Measurements from ENCODE around the gene BORCS8. TPM values are rescaled to one million over a fixed set of nuclear protein-coding genes. Genes with fewer than 3 reads are reported as not detected.

BORCS8 gene
- total and polyA plus RNA-seq, 2 of the 4 experiments (the other 2 are of a cell fraction), result 16.7 to 33.9 TPM

- Histone ChIP-seq H3K18ac (ENCODE audit: low read depth, low read length) (no peak overlapping the region), H3K23ac (ENCODE audit: low read depth, low read length) (no peak overlapping the region), H3K27me3 (ENCODE audit: control insufficient read depth, insufficient read depth, low read length) (peaks cover 4% of the 10 kb centered on the region; the same call in 1 of the 2 replicates), H3K4me1 (ENCODE audit: control insufficient read depth, insufficient read depth, low read length) (no peaks in the 10 kb centered on the region), H3K27ac (ENCODE audit: insufficient read depth, low read length) (no peak overlapping the region), H2BK5ac (ENCODE audit: low read depth, low read length, poor library complexity, severe bottlenecking) (no peak overlapping the region), H3K36me3 (ENCODE audit: control insufficient read depth, insufficient read depth, low read length) (no peaks in the 10 kb centered on the region), H2BK120ac (ENCODE audit: low read depth, low read length) (no peak overlapping the region), H2AK5ac (ENCODE audit: low read depth, low read length) (no peak overlapping the region), H2BK20ac (ENCODE audit: low read depth, low read length) (no peak overlapping the region), H3K4me3 (ENCODE audit: insufficient read depth, low read depth, low read length) (no peak overlapping the region), H3K79me1 (ENCODE audit: low read depth in 1 of 2, low read length in 2 of 2) (no peaks in the 10 kb centered on the region), H2AK9ac (replicated peaks; ENCODE audit: low read depth, low read length, poor library complexity) (no peak overlapping the region), H3K56ac (ENCODE audit: extremely low read depth, insufficient read depth, low read length) (no peak overlapping the region; the same call in 1 of the 2 replicates), H4K91ac (ENCODE audit: insufficient read depth, low read depth, low read length) (no peak overlapping the region), H3K9me1 (ENCODE audit: insufficient read depth, low read length) (no peaks in the 10 kb centered on the region), H4K8ac (ENCODE audit: low read depth in 2 of 2, low read length in 2 of 2) (no peak overlapping the region), H2AFZ (replicated peaks; ENCODE audit: low read length, poor library complexity) (no peak overlapping the region), H3K9ac (ENCODE audit: low read depth, low read length) (no peak overlapping the region), H4K20me1 (ENCODE audit: insufficient read depth, low read length) (no peaks in the 10 kb centered on the region), H4K5ac (ENCODE audit: low read depth, low read length) (no peak overlapping the region), H3K4ac (ENCODE audit: low read depth, low read length) (no peak overlapping the region), H3K4me2 (ENCODE audit: low read depth, low read length) (no peak overlapping the region), H2BK15ac (ENCODE audit: low read depth, low read length) (no peak overlapping the region), H3K14ac (replicated peaks; ENCODE audit: low read depth, low read length) (no peak overlapping the region), H3K9me3 (ENCODE audit: control insufficient read depth, insufficient read depth, low read length) (peaks cover 20% of the 10 kb centered on the region)
- in situ Hi-C loops (cut with MboI; ENCODE audit: low sequenced_read_pairs), result no loop called here
- no peak for ATAC-seq (ENCODE audit: low read depth)
- no peak for DNase-seq
- no CpG with 5 or more reads among the region's 2 CpGs for WGBS, 2 experiments (ENCODE audit: extremely low coverage in 2 of 2, insufficient read length in 1 of 2)
- intact Hi-C loops (cut with micrococcal nuclease), result no loop called here
- no peak for TF ChIP-seq CTCF (conservative IDR thresholded peaks at IDR 0.05; ENCODE audit: low read depth, low read length)
- no peak for TF ChIP-seq MAZ (IDR thresholded peaks at IDR 0.05; ENCODE audit: borderline replicate concordance, low read depth, low read length)
- TF ChIP-seq USF2 (IDR thresholded peaks at IDR 0.05; ENCODE audit: low read depth, low read length), result no peak
- TF ChIP-seq ELK1 (IDR thresholded peaks at IDR 0.05; ENCODE audit: borderline replicate concordance, low read depth, low read length), result no peak
- TF ChIP-seq MAFK (IDR thresholded peaks at IDR 0.05; ENCODE audit: low read depth, low read length), result no peak
- TF ChIP-seq MXI1 (IDR thresholded peaks at IDR 0.05; ENCODE audit: borderline replicate concordance, low read depth, low read length), result no peak
- dilution Hi-C loops (cut with HindIII; ENCODE audit: low sequenced_read_pairs, unreplicated experiment), result no loop called here
- no TSS peak for BruUV-seq (replicated peaks)
- CTCF ChIA-PET, result no interaction called here
- POLR2A ChIA-PET (ENCODE audit: unreplicated experiment), result no interaction called here
Observed at GRCh38 chr19:19234220-19234816, 42.4 kb upstream of the BORCS8 start.

Data from IMR-90 (cell line).